NCI-H2107 treated with DMSO at 0.1 percent for 48 hours (cell line): ENCODE data around the gene CMTM2.
"Not testable (repeated sequence)": the region's sequence is repeated elsewhere in the genome, so short reads cannot be mapped to it uniquely, and the experiment has no call there.

Source experiments
- DNase-seq: peaks from one replicate; lab custom pipeline; 2025; ENCODE audit not compliant: unreplicated experiment; lab: John Stamatoyannopoulos, UW

The CMTM2 gene

DNA sequence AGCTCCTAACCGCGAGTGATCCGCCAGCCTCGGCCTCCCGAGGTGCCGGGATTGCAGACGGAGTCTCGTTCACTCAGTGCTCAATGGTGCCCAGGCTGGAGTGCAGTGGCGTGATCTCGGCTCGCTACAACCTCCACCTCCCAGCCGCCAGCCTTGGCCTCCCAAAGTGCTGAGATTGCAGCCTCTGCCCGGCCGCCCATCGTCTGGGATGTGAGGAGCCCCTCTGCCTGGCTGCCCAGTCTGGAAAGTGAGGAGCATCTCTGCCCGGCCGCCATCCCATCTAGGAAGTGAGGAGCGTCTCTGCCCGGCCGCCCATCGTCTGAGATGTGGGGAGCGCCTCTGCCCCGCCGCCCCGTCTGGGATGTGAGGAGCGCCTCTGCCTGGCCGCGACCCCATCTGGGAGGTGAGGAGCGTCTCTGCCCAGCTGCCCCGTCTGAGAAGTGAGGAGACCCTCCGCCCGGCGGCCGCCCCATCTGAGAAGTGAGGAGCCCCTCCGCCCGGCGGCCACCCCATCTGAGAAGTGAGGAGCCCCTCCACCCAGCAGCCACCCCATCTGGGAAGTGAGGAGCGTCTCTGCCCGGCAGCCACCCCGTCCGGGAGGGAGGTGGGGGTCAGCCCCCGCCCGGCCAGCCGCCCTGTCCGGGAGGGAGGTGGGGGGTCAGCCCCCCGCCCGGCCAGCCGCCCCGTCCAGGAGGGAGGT, 51.4 kb downstream of the CMTM2 start:
- DNase-seq = not testable (repeated sequence)

DNA sequence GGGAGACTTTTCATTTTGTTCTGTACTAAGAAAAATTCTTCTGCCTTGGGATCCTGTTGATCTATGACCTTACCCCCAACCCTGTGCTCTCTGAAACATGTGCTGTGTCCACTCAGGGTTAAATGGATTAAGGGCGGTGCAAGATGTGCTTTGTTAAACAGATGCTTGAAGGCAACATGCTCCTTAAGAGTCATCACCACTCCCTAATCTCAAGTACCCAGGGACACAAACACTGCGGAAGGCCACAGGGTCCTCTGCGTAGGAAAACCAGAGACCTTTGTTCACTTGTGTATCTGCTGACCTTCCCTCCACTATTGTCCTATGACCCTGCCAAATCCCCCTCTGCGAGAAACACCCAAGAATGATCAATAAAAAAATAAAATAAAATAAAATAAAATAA, 52.3 kb downstream of the CMTM2 start:
- DNase-seq = not testable (repeated sequence)

DNA sequence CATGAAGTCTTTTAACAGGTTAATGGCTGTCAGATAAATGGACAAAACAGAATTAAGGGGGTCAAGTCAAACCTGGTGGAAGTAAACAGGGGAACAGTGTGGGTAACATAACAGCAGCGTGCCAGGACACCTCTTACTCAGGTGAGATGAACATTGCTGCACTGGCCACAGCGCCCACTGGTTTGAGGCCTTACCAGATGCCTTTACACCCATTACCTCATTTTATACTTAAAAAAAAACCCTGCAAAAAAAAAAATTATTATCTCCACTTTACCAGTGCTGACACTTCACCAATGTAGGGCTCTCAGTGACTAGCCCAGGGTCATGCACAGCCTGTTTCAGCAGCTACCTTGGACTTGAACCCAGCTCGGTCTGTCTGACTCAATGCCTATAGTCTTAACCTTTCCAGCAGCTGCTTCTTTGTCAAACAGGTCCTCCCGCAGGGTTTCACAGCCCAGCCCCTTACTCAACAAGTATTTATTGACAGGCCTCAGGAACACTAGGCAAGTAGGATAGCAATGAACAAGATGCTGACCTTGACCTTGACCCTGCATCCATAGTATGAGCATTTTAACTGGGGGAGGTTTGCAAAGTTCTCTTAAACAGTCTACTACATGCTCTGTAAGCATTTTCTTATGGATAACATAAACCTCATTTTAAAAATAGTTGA, 55.4 kb downstream of the CMTM2 start:
- no peak for DNase-seq

DNA sequence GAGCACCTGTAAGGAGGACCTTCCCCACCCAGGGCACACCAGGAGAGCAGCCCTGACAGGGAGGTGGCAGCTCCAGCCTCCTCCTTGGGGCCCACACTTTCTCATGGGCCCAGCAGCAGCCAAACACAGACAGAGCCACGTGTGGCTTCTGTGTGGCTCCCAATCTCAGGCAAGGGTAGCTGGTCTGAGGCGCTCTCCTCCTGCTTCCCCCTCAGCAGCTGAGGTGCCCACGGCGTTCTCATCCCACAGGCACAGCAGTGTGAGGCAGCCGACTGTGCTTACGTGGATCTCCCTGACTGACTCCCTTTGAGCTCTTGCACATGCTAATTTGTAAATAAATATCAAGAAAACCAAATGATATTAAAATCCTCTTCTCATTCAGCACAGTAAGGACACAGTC, 56.1 kb downstream of the CMTM2 start:
- DNase-seq = no peak

DNA sequence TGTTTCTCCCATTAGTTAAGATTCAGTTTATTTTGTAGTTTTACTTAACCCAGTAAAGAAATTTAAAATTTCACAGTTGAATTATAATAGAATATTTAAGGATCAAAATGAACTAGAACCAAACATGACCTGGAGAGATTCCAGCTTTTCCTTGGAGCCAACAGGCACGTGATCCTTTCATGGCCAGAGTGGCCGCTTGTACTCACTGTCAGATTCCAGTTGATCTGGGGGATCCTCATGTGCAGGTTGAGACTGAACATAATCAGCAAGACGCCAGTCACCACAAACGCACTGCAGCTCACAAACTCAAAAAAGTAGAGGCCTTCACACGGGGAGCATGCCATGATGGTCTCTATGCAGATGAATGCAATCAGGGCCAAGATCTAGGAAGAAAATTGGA, 56.9 kb downstream of the CMTM2 start:
- no peak for DNase-seq

DNA sequence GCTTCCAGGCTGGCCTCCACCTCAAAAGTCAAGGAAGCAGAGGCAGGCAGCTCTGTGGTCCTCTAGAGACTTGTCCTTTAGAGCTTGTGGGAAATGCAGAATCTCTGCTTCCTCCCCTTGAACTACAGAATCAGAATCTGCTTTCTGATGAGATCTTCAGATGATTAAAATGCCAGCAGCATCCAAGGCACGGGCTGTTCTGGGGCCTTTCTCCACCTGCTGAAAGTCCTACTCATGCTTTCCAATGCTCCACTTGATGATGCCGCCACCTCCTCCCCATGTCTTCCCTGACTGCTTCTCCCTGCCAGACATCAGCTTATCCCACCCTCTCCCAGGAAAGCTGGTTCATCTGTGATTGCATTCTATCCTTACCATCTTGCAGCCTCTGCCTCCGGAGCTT, 58.5 kb downstream of the CMTM2 start:
- DNase-seq = no peak
